Measurements from ENCODE around the gene STX2.
"Not testable (repeated sequence)": the region's sequence is repeated elsewhere in the genome, so short reads cannot be mapped to it uniquely, and the experiment has no call there.

Gene STX2

GRCh38 chr12:130868412-130868811, 29.4 kb upstream of the STX2 start:
- DNase-seq = no peak

- no peak for DNase-seq
These were observed 24.2 kb upstream of the STX2 start for GRCh38 chr12:130863298-130863697.

- not testable (repeated sequence) for DNase-seq
These were observed 23.7 kb upstream of the STX2 start for GRCh38 chr12:130862771-130863170.

GRCh38 chr12:130862161-130862560, 23.1 kb upstream of the STX2 start:
- no peak for DNase-seq

GRCh38 chr12:130860311-130860710, 21.3 kb upstream of the STX2 start:
- DNase-seq = no peak

GRCh38 chr12:130859161-130859560, 20.1 kb upstream of the STX2 start:
- no peak for DNase-seq

- no peak for DNase-seq
These were observed 19.0 kb upstream of the STX2 start for GRCh38 chr12:130858084-130858483.

GRCh38 chr12:130856088-130856487, 17.0 kb upstream of the STX2 start:
- no peak for DNase-seq

- no peak for DNase-seq
These were observed 11.5 kb upstream of the STX2 start for GRCh38 chr12:130850418-130851021.

GRCh38 chr12:130849561-130850417, 10.7 kb upstream of the STX2 start:
- DNase-seq = no peak

- not testable (repeated sequence) for DNase-seq
These were observed 9.8 kb upstream of the STX2 start for GRCh38 chr12:130848785-130849305.

GRCh38 chr12:130848105-130848504, 9.1 kb upstream of the STX2 start:
- DNase-seq = not testable (repeated sequence)

- DNase-seq = peak; percentile 58
These were observed 8.1 kb upstream of the STX2 start for GRCh38 chr12:130847112-130847511.

- peak; percentile 98 for DNase-seq
These were observed 7.3 kb upstream of the STX2 start for GRCh38 chr12:130846369-130846768.

- DNase-seq = no peak
These were observed 837 bp upstream of the STX2 start for GRCh38 chr12:130839770-130840404.

GRCh38 chr12:130838284-130838950, 633 bp downstream of the STX2 start:
- DNase-seq = no peak

GRCh38 chr12:130835436-130835835, 3.6 kb downstream of the STX2 start:
- no peak for DNase-seq

GRCh38 chr12:130835011-130835410, 4.0 kb downstream of the STX2 start:
- no peak for DNase-seq

GRCh38 chr12:130832561-130833209, 6.4 kb downstream of the STX2 start:
- peak; percentile 37 for DNase-seq

- no peak for DNase-seq
These were observed 7.1 kb downstream of the STX2 start for GRCh38 chr12:130831876-130832405.

- no peak for DNase-seq
These were observed 7.8 kb downstream of the STX2 start for GRCh38 chr12:130831246-130831645.

- no peak for DNase-seq
These were observed 8.9 kb downstream of the STX2 start for GRCh38 chr12:130830246-130830551.

Measured in fibroblast of upper back skin (primary cell).